Suprapubic skin (tissue), 4 donors: ENCODE measurements around the gene KCNJ8. TPM values are rescaled to one million over a fixed set of nuclear protein-coding genes. Genes with fewer than 3 reads are reported as not detected.

Experiments used
- DNase-seq, 2 donors: peaks; one replicate each; pipeline ENCODE4 v3.0.0-alpha.2; 2019; ENCODE audit warnings: low spot score in 2 of 2
- H3K27ac ChIP-seq: fragments of 200-600 bp; sonication (generic); one replicate; pipeline ENCODE4 v1.5.1; 2019
- H3K27me3 ChIP-seq: fragments of 200-600 bp; sonication (generic); one replicate; pipeline ENCODE4 v1.5.1; 2019
- H3K36me3 ChIP-seq: fragments of 200-600 bp; sonication (generic); one replicate; pipeline ENCODE4 v1.5.1; 2019
- H3K4me1 ChIP-seq: fragments of 200-600 bp; sonication (generic); one replicate; pipeline ENCODE4 v1.5.1; 2019
- H3K4me3 ChIP-seq: fragments of 200-600 bp; sonication (generic); one replicate; pipeline ENCODE4 v1.5.1; 2019; ENCODE audit warnings: mild to moderate bottlenecking
- H3K9me3 ChIP-seq: fragments of 200-600 bp; sonication (generic); one replicate; pipeline ENCODE4 v1.5.1; 2019
- CTCF ChIP-seq, 2 donors: fragments of 200-600 bp in 1 of 2; fragments of 450-650 bp in 1 of 2; sonication (generic) in 1 of 2; IDR thresholded peaks; one replicate each; pipeline ENCODE4 v1.5.1; 2016 to 2019; ENCODE audit warnings: antibody characterized with exemption in 2 of 2, mild to moderate bottlenecking in 1 of 2, moderate library complexity in 1 of 2
- EP300 ChIP-seq: sonication (generic); formaldehyde crosslinking; IDR thresholded peaks from one replicate; pipeline ENCODE4 v1.6.1; 2017; ENCODE audit warnings: antibody characterized with exemption
- POLR2A ChIP-seq, 2 donors: fragments of 450-650 bp; IDR thresholded peaks; one replicate each; pipeline ENCODE4 v1.6.1; 2017; ENCODE audit warnings: antibody characterized with exemption in 2 of 2, mild to moderate bottlenecking in 2 of 2, moderate library complexity in 2 of 2
- POLR2AphosphoS5 ChIP-seq, 3 donors: sonication (generic); formaldehyde crosslinking; IDR thresholded peaks; one replicate each; pipeline ENCODE4 v1.6.1; 2017; ENCODE audit warnings: antibody characterized with exemption in 3 of 3
- WGBS: methylation state at CpG from one replicate; pipeline ENCODE4 v1.1.5; 2018; 5-methylcytosine and 5-hydroxymethylcytosine counted together
- total RNA-seq, 4 donors: library from RNA; depleted of rRNA; stranded (reverse); fragments of >200 nt; gene quantifications; one replicate each; pipeline ENCODE4 v1.1.0, GENCODE V29; 2016

Gene KCNJ8
- total RNA-seq, 4 donors from 2014 or later, result 1.4 to 7.8 (median 4.0) TPM

GRCh38 chr12:21718944-21719650, 55.4 kb downstream of the KCNJ8 start:
- H3K9me3 ChIP-seq, result no peaks in the 10 kb centered on the region
- no peak overlapping the region for H3K4me3 ChIP-seq
- 79% methylated on average over 3 of the region's 3 CpGs for WGBS
- H3K4me1 ChIP-seq, result no peaks in the 10 kb centered on the region
- no peaks in the 10 kb centered on the region for H3K36me3 ChIP-seq
- H3K27me3 ChIP-seq, result no peaks in the 10 kb centered on the region
- no peak for TF ChIP-seq POLR2AphosphoS5 (IDR thresholded peaks at IDR 0.05)
- TF ChIP-seq EP300, result no peak
- no peak for TF ChIP-seq CTCF (IDR thresholded peaks at IDR 0.05)
- TF ChIP-seq POLR2A (IDR thresholded peaks at IDR 0.05), result no peak
- H3K27ac ChIP-seq, result no peak overlapping the region
- DNase-seq, result no peak

GRCh38 chr12:21718403-21718802, 56.1 kb downstream of the KCNJ8 start:
- Histone ChIP-seq H3K36me3 (no peaks in the 10 kb centered on the region), H3K9me3 (no peaks in the 10 kb centered on the region), H3K4me3 (no peak overlapping the region), H3K4me1 (no peaks in the 10 kb centered on the region), H3K27ac (no peak overlapping the region), H3K27me3 (no peaks in the 10 kb centered on the region)
- WGBS, result 43% methylated on average over 1 of the region's 1 CpG
- no peak for DNase-seq
- TF ChIP-seq CTCF (IDR thresholded peaks at IDR 0.05) (no peak), POLR2A (IDR thresholded peaks at IDR 0.05) (no peak), POLR2AphosphoS5 (IDR thresholded peaks at IDR 0.05) (no peak), EP300 (no peak)

DNA sequence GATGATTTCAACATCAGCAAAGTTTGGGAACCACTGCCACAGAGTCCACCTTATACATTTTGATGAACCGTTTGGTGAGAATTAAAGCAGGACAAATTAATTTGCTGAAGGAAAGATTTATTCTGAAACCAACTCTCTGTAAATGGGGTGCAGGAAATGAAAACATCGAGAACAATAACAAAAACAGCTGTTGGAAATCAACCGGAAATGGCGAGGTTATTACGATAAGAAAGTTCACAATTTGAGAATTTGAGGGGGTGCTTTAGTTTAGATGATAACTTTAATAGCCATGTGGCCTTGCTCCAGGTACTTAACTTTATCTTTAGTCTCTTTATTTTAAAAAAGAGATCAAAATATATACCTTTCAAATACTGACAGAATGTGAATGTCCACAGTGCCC, 56.7 kb downstream of the KCNJ8 start:
- DNase-seq, result no peak
- Histone ChIP-seq H3K9me3 (no peaks in the 10 kb centered on the region), H3K4me3 (no peak overlapping the region), H3K36me3 (no peaks in the 10 kb centered on the region), H3K27me3 (no peaks in the 10 kb centered on the region), H3K4me1 (no peaks in the 10 kb centered on the region), H3K27ac (no peak overlapping the region)
- TF ChIP-seq POLR2A (IDR thresholded peaks at IDR 0.05), result no peak
- TF ChIP-seq POLR2AphosphoS5 (IDR thresholded peaks at IDR 0.05), result no peak
- no peak for TF ChIP-seq CTCF (IDR thresholded peaks at IDR 0.05)
- no peak for TF ChIP-seq EP300
- 87% methylated on average over 5 of the region's 5 CpGs for WGBS

DNA sequence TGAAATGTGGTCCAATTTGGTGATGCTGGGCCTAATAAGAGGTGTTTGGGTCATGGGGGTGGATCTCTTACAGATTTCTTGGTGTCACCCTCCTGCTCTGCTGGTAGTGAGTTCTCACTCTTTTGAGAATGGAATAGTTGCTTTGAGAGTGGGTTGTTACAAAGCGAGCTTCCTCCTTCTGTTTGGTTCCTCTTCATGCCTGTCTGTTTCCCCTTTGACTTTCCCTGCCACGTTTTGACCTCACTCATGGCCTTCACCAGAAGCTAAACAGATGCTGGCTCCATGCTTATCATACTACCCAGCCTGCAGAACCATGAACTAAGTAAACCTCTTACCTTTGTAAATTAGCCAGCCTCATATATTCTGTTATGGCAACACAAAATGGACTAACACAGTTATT, 59.1 kb downstream of the KCNJ8 start:
- TF ChIP-seq POLR2AphosphoS5 (IDR thresholded peaks at IDR 0.05) (no peak), EP300 (no peak), POLR2A (IDR thresholded peaks at IDR 0.05) (no peak), CTCF (IDR thresholded peaks at IDR 0.05) (no peak)
- WGBS, result 66% methylated on average over 2 of the region's 2 CpGs
- H3K4me3 ChIP-seq, result no peak overlapping the region

More for the DNA sequence above, 59.1 kb downstream of the KCNJ8 start:
- DNase-seq, result no peak
- Histone ChIP-seq H3K9me3 (no peaks in the 10 kb centered on the region), H3K27ac (no peak overlapping the region), H3K27me3 (no peaks in the 10 kb centered on the region), H3K36me3 (no peaks in the 10 kb centered on the region), H3K4me1 (peaks cover 4% of the 10 kb centered on the region)

Other genes with a start within 250 kb of the KCNJ8 start
- gene SPX, start 248.4 kb downstream of the KCNJ8 start, total RNA-seq, result under 1 TPM in 1 of 4 donors, not detected in 3; 0.21 TPM
- under 1 TPM in 1 of 4 donors, not detected in 3; 0.32 TPM for gene GYS2, start 169.9 kb downstream of the KCNJ8 start, total RNA-seq
- 10 to 100 TPM; 49.9 to 79.9 (median 71.2) TPM for gene LDHB, start 116.9 kb downstream of the KCNJ8 start, total RNA-seq
- gene ABCC9, start 166.7 kb upstream of the KCNJ8 start, total RNA-seq, result 1 to 10 TPM; 7.8 to 9.6 (median 8.1) TPM